Measurements from ENCODE around the gene DEDD.

DNA sequence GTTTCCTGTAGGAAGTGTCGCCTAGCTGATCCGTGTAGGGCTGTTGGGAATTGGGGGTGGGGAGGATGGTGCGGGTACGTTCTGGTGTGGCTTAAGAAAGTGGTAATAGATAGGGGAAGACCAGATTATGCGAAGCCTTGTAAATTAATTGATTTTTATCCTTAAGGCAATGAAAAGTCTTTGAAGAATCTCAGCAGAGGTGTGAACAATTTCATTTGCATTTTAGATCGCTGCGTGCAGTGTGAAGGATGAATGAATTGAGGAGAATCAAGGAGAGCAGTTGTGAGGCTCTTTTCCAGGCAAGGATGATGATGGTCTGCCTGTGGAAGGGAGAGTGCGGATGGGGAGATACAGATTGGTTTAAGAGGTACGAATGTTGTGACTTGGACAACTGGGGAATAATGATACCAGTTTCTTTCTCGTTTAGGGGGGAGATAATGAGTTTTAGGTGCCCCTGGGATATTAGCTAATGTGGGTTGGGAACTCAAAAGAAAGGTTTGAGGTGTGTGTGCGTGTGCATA lies 813 bp upstream of the DEDD start:
- no peak for TF ChIP-seq FOXM1 (IDR thresholded peaks at IDR 0.05; ENCODE audit: borderline replicate concordance)
- TF ChIP-seq SUZ12 (IDR thresholded peaks at IDR 0.05): no peak
- TF ChIP-seq LEF1 (IDR thresholded peaks at IDR 0.05; ENCODE audit: borderline replicate concordance): no peak
- TF ChIP-seq HDGF (IDR thresholded peaks at IDR 0.05; ENCODE audit: borderline replicate concordance): no peak
- no peak for TF ChIP-seq ZNF384 (IDR thresholded peaks at IDR 0.05)
